ENCODE data around the gene TOX2.

TOX2 gene

GRCh38 chr20:43957392-43957791, 42.7 kb downstream of the TOX2 start:
- DNase-seq (ENCODE audit: low read depth in 2 of 2): no peak

GRCh38 chr20:43958626-43959025, 44.0 kb downstream of the TOX2 start:
- DNase-seq (ENCODE audit: low read depth in 2 of 2): no peak

GRCh38 chr20:43959079-43959919, 44.6 kb downstream of the TOX2 start:
- no peak for DNase-seq (ENCODE audit: low read depth in 2 of 2)

GRCh38 chr20:43959920-43960227, 45.2 kb downstream of the TOX2 start:
- no peak for DNase-seq (ENCODE audit: low read depth in 2 of 2)

DNA sequence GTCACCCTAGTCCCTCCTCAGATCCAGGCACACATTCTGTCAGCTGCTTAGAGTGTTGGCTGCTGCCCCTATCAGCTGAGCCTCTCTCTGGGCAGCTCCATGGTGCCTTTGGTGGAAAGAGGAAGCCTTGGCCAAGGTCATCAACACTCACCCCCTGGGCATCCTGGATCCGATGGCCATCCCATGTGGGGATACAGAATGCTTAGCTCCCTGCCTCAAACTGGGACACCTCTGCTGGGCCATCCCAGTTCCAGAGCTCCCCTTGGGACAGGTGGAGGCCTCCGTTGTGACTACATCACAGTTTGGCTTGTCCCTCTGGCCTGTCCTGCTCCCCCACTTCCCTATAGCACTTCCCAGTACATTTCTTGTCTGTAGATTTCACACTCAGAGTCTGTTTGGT, 45.6 kb downstream of the TOX2 start:
- DNase-seq (ENCODE audit: low read depth in 2 of 2): no peak

DNA sequence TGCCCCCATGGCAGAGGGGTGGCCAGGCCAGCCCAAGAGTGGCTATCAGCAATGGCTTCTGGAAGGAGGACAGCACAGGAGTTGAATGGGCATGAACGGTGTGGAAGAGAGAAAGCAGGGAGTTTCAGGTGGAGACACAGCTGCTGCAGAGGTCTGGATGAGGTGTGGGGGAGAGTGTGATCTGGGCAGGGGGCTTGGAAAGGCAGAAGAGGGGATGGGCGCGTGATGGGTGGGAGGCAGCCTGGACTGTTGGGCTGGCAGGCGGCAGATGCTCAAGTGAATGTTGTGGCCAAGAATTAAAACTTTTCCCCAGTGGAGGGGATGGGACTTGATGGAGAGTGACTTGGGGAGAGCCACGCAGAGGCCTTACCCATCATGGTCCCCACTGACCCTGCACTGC, 46.5 kb downstream of the TOX2 start:
- DNase-seq (ENCODE audit: low read depth in 2 of 2): no peak

GRCh38 chr20:43961541-43962471, 47.2 kb downstream of the TOX2 start:
- DNase-seq (ENCODE audit: low read depth in 2 of 2): no peak

DNA sequence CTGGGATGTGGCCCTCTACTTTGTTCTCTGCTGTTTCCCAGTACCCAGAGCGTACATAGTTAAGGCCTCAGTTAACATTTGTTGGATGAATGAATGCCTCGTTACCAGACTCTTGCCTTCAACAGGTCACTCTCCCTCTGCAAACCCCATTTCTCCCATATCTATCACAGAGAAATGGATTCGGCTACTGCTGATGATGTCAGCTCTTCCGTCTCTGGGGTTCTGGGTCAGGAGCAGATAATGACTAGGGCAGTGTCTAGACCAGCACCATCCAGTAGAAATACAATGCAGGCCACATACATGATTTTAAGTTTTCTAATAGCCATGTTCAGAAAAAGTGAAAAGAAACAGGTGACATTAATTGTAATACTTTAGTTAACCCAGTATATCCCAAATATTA, 47.9 kb downstream of the TOX2 start:
- DNase-seq (ENCODE audit: low read depth in 2 of 2): no peak

DNA sequence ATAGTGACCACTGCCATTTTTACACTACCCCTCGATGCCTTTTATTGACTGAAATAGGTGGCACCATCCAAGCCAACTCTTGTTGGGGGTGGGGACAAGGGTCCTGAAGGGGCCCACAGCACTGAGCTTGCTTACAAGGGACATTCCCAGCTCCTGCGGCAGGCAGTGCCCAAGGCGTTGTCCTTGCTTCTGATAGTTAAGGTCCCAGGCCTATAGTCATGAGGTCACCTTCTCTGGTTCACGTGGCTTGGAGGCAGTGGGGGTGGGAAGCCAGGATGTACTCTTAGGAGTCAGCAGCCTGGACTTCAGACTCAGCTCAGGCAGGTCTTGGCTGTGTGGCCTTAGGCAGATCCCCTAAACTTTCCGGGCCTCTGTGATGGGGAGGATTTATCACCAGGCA, 48.6 kb downstream of the TOX2 start:
- no peak for DNase-seq (ENCODE audit: low read depth in 2 of 2)

DNA sequence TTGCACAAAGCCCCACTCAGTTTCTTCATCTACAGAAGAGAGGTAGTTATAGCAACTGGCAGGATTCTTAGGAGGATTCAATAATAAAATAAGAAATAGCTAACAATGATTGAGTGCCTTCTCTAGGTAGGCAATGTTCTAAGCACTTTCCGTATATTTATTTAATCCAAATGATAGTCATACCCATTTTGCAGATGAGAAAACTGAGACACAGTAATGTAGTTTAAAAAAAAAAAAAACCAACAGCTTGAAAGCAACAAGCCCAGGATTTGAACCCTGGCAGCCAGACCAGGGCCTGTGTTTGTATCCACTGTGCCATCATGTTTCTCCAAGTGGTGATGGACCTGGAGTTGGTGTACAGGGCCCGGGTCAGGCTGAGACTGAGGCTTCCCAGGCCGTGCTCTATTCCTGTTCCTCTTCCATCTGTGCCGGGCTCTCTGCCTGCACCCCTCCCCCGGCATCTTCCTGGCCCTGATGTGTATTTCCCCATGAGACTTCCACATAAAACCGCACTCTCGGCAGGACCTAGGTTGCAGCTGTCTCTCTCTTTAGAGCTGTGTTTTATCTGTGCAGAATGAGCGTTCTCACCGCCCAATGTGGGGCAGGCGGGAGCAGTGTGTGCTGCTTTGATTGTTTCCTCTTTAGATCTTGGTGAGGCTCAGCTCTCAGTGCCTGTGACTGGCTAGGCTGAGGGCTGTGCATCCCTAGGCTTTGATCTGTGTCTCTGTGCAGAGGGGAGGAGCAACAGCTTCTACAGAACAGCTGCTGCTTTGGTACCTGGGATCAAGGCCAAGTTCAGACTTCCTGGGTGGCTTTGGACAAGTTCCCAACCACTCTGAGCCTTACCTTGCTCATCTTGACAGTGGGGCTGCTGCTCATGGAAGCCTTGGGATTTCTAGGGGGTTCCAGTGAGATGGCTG, 49.5 kb downstream of the TOX2 start:
- no peak for DNase-seq (ENCODE audit: low read depth in 2 of 2)

- DNase-seq (ENCODE audit: low read depth in 2 of 2): no peak
Measured at GRCh38 chr20:43968341-43969000, 53.8 kb downstream of the TOX2 start.

DNA sequence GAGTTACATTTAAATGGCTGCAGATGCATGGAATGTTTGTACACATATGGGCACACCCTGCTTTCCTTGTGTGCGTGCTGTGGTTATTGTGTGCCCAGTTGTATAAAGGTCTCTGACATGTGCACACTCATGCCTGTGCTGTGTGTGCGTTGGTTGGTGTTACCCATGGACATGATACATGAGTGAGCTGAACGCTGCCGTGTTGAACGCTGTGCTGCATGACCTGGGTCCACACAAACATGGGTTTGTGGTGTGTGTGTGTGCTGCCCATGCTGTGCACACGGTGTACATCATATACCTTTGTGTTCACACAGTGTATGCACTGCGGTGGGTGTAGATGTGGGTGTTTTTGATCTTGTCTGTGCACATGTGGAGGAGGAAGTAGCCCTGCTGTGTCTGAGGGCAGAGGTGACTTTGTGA, 54.4 kb downstream of the TOX2 start:
- DNase-seq (ENCODE audit: low read depth in 2 of 2): no peak

DNA sequence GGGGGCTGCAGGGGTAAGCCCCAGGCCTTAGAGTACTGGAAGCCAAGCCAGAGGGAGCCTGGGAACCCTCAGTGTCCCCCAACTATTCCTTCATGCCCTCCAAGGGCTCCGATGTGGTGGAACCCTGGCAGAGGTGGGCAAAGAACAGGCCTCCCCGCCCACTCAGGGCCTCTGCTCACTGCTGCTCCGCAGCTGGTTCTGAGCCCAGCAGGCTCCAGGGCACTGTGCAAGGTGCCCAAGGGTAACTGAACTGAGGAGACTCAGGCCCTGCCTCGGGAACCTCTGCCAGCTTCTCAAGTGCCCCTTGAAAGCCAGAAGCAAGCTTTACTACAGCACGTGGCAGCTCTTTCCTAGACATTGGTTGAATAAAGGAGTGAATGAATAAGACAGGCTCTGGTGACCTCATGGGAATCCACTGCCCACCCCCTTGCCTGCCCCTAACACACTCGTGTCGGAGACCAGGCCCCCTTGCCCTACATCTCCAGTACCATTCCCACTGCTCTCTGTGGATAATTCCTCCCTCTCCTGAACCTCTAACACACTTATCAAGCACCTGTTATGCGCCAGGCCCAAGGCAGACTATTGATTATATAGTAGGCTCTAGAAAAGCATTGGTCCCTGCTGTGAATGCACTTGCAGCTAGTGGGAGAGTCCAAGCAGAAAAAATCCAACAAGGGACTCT, 55.0 kb downstream of the TOX2 start:
- no peak for DNase-seq (ENCODE audit: low read depth in 2 of 2)

DNA sequence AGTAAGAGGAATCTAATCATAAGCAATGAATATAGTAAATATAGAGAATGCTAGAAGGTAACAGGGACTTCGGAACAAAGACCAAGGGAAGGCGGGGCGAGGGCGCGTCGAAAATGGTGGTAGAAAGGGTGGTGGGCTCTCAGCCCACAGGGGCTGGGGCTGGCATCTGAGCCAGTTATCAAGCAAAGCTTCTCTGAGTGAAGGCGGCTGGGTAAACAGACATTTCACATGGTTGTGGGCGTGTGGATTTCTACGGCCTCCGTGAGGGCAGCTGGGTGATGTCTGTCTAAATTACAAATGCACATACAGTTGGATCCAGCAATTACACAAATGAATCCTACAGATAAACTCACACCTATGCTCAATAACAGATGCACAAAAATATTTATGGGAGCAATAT, 56.6 kb downstream of the TOX2 start:
- no peak for DNase-seq (ENCODE audit: low read depth in 2 of 2)

- no peak for DNase-seq (ENCODE audit: low read depth in 2 of 2)
Measured at GRCh38 chr20:43972051-43972450, 57.4 kb downstream of the TOX2 start.

DNA sequence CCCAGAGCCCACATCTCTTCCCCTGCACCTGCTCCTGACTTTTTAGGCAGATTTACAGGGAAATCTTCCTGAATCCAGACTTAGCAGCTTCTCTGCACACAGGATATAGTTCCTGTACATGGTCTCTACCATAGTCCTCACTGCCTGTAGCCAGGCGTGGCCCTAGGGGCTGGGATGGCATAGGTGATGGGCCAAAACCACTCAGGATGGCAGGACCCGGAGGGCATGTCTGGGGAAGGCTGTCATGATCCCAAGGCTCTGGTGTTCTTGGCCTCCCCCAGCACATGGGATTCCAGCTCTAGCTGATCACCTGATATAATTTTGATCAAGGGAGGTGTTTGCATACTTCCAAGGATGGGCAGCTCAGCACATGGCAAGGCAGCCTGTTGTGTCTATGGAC, 58.0 kb downstream of the TOX2 start:
- no peak for DNase-seq (ENCODE audit: low read depth in 2 of 2)

DNA sequence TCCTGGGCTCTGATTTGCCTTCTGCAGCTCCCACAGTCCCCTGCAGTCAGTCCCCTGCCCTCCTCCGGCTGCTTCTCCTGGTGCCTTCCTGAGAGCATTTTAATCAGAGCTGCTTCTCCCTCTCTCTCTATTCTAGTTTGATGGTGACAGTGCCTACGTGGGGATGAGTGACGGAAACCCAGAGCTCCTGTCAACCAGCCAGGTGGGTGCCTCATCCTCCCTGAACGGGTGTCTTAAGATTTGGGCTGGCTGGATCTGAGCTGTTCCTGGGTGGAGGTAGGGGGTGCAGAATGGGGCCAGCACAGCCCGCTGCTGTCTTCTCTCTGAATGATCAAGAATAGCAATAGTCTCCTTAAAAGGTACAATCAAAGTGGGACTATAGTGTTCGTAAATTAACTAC, 58.6 kb downstream of the TOX2 start:
- DNase-seq (ENCODE audit: low read depth in 2 of 2): no peak

GRCh38 chr20:43973671-43974450, 59.2 kb downstream of the TOX2 start:
- no peak for DNase-seq (ENCODE audit: low read depth in 2 of 2)

DNA sequence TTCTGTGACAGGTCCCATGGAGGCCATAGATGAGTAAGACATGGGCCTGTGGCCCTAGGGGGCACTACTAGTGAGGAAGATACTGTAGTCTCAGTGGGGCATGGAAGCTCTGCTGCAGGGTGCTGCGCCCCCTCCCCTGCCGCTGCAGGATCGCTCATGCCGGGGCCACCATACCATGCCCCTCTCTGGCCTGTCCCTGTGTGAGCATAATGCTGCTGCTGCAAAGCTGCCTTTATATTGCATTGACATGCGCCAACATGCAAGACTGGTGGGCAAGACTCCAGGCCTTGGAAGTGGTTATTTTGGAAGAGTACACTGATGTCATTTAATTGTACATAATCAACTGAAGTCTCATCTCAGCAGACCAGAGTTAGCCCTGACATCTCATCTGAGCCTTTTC, 60.0 kb downstream of the TOX2 start:
- DNase-seq (ENCODE audit: low read depth in 2 of 2): no peak
